Cardiac muscle cell (in vitro differentiated cells and primary cell): ENCODE results near the gene TSPEAR. TPM values are rescaled to one million over a fixed set of nuclear protein-coding genes. Genes with fewer than 3 reads are reported as not detected.

Source experiments
- DNase-seq, 2 donors: peaks; one replicate each; pipeline versions ENCODE4 v3.0.0 to v3.0.0-alpha.2; 2010 to 2017; ENCODE audit warnings: low read depth in 1 of 2, low spot score in 1 of 2
- H3K27ac ChIP-seq: fragments of 200-600 bp; sonication (generic); 2 replicates; pipeline ENCODE4 v1.5.1; 2016
- H3K27me3 ChIP-seq: fragments of 200-600 bp; sonication (generic); 2 replicates; pipeline ENCODE4 v1.6.0; 2016; ENCODE audit warnings: control low read depth
- H3K36me3 ChIP-seq: fragments of 200-600 bp; sonication (generic); 2 replicates; pipeline ENCODE4 v1.5.1; 2016; ENCODE audit warnings: control low read depth
- H3K4me1 ChIP-seq: fragments of 200-600 bp; sonication (generic); 2 replicates; pipeline ENCODE4 v1.8.1; 2017; ENCODE audit warnings: low read depth, mild to moderate bottlenecking, mixed run types
- H3K4me3 ChIP-seq: fragments of 200-600 bp; sonication (generic); 2 replicates; pipeline ENCODE4 v1.5.1; 2016; ENCODE audit warnings: mild to moderate bottlenecking
- H3K9me3 ChIP-seq: fragments of 200-600 bp; sonication (generic); 2 replicates; pipeline ENCODE4 v1.5.1; 2017; ENCODE audit warnings: low read depth, mild to moderate bottlenecking, control low read depth
- polyA plus RNA-seq: library from polyadenylated mRNA; unstranded; fragments of >200 nt; fragmentation: Nextera tagmentation; extraction: Ambion mirVana; gene quantifications from 2 replicates; pipeline ENCODE4 v1.2.1, GENCODE V29; 2016
- total RNA-seq: library from RNA; depleted of rRNA; stranded (reverse); fragments of >200 nt; gene quantifications from 2 replicates; pipeline ENCODE4 v1.2.3, GENCODE V29; 2016
- TF ChIP-seq, protein P1 (sequence below): IDR thresholded peaks from 2 replicates; pipeline ENCODE4 v1.5.1; 2012; ENCODE audit warnings: low read depth, mild to moderate bottlenecking, low read length

Gene TSPEAR
- total and polyA plus RNA-seq, 2 experiments from 2014 or later, result 2.8 to 3.4 TPM

DNA sequence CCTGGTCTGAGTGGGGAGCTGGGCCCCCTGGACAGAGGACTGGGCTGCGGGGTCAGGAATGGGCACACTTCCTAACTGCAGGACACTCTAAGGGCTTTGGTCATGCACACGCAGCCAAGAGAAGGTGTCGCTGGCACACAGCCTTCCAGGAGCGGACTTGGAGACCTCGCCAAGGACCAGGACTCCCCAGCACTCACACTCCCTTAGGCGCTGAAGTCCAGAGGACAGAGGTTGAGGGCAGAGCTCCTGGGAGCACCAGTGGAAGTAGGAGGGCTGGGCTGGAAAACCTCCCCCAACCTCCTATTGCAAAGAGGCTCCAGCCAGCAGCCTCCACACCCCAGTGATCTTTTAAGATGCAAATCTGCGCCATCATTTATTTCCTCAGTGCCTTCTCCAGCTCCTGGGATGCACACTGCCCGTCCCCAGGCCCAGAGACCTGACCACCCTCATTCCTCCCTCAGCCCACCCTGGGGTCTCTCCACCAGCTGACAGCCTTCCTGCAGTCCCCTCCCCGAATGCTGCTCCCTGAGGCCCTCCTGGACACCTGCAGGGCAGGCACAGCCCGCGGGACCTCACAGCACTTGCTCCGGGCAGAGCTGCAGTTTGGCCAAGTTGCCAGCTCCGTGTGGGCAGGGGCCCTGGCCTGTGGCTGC, 3.0 kb downstream of the TSPEAR start:
- Histone ChIP-seq H3K4me3 (no peak overlapping the region), H3K36me3 (no peaks in the 10 kb centered on the region), H3K4me1 (peaks cover 32% of the 10 kb centered on the region), H3K27me3 (peaks cover 100% of the 10 kb centered on the region), H3K27ac (no peak overlapping the region), H3K9me3 (no peaks in the 10 kb centered on the region)
- TF ChIP-seq, protein P1, sequence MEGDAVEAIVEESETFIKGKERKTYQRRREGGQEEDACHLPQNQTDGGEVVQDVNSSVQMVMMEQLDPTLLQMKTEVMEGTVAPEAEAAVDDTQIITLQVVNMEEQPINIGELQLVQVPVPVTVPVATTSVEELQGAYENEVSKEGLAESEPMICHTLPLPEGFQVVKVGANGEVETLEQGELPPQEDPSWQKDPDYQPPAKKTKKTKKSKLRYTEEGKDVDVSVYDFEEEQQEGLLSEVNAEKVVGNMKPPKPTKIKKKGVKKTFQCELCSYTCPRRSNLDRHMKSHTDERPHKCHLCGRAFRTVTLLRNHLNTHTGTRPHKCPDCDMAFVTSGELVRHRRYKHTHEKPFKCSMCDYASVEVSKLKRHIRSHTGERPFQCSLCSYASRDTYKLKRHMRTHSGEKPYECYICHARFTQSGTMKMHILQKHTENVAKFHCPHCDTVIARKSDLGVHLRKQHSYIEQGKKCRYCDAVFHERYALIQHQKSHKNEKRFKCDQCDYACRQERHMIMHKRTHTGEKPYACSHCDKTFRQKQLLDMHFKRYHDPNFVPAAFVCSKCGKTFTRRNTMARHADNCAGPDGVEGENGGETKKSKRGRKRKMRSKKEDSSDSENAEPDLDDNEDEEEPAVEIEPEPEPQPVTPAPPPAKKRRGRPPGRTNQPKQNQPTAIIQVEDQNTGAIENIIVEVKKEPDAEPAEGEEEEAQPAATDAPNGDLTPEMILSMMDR, result no peak
- no peak for DNase-seq

DNA sequence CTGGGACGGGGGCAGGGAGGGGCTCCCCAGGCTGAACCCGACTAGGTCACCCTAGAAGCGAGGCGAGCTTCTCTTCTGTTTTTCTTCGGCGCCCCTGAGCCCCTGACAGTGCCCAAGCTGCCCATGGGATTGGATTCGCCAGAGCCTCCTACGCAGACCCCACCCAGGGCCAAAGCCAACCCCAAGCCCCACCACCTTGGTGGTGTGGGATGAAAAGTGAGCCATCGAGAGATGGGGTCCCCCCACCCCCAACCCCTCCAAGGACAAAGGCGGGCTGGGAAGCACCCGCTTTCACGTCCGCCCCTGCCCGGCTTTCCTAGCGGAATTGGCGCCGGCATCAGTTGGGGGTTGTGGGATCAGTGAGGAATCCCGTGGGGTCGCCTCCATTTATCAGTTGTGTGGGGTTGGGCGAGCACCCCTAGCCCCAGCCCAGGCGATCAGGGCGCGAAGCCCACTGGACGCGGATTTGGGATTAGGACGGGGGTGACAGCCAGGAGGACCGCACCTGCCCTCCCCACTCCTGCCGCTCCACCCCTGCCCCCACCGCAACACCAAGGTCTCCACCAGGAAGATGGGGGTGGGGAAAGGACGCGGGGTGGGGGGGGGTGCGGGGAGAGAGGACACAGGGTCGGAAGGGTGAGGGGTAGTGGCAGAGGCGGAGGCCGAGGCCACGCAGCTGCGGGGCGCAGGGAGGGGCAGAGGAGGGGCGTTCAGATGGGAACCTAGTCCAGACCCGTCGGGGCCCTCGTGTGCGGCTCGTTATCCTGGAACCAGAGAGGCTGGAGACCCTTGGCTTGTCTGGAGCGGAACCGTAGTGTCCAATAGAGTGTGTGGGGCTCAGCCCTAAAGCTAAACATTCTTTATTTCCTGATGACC, 4.4 kb downstream of the TSPEAR start:
- Histone ChIP-seq H3K4me1 (peaks cover 26% of the 10 kb centered on the region), H3K9me3 (no peaks in the 10 kb centered on the region), H3K27me3 (peaks cover 100% of the 10 kb centered on the region), H3K36me3 (no peaks in the 10 kb centered on the region), H3K4me3 (no peak overlapping the region), H3K27ac (no peak overlapping the region)
- DNase-seq, result no peak
- TF ChIP-seq, protein P1, result no peak

DNA sequence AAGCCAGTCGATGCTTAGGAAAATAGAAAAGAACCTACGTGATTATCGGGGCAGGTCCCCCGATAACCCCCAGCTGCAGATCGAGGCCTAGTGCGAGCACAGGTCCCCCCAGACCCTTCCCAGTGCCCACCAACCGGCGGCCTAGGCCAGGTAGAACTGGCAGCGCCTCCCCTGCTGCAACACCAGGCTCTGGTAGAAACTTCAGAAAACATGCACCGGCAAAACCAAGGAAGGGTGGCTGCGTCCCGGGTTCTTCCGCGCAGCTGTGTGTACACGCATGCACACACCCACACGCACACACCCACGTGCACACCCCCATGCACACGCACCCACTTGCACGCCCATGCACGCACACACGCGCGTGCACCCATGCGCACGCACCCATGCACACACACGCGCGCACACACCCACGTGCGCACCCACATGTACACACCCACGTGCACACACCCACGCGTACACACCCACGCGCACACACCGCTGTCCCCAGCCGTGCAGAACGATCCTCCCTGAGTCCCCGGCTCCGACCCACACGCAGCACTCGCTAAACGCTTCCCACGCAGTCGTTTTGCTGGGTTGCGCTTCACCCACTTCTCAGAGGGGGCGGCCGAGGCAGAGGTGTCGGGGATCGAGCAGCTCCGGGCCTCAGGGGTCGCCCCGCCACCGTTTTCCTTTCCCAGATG, 5.2 kb downstream of the TSPEAR start:
- no peak for DNase-seq
- TF ChIP-seq, protein P1, result no peak
- no peak overlapping the region for H3K27ac ChIP-seq
- H3K36me3 ChIP-seq, result no peaks in the 10 kb centered on the region
- H3K4me1 ChIP-seq, result peaks cover 18% of the 10 kb centered on the region
- H3K27me3 ChIP-seq, result peaks cover 99% of the 10 kb centered on the region
- no peaks in the 10 kb centered on the region for H3K9me3 ChIP-seq
- H3K4me3 ChIP-seq, result no peak overlapping the region

DNA sequence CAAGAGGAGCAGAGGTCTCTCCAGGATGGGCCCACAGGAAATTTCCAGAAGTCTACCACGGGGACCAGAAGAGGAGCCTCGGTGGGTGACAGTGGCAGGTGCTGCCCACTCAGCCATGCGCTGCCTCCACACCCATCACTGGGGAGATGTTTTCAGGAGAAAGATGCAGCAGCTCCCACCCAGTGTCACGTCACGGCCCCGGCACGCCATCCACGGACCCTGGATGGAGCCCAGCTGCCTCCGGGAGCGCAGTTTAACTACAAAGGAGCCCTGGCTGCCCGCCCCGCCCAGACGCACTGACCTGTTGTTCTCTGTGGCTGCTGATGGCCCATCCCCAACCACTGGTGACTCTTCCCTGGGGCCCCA, 6.8 kb downstream of the TSPEAR start:
- Histone ChIP-seq H3K36me3 (no peaks in the 10 kb centered on the region), H3K27me3 (peaks cover 83% of the 10 kb centered on the region), H3K4me3 (no peak overlapping the region), H3K4me1 (peaks cover 3% of the 10 kb centered on the region), H3K27ac (no peak overlapping the region), H3K9me3 (no peaks in the 10 kb centered on the region)
- DNase-seq, result no peak
- TF ChIP-seq, protein P1, result no peak

DNA sequence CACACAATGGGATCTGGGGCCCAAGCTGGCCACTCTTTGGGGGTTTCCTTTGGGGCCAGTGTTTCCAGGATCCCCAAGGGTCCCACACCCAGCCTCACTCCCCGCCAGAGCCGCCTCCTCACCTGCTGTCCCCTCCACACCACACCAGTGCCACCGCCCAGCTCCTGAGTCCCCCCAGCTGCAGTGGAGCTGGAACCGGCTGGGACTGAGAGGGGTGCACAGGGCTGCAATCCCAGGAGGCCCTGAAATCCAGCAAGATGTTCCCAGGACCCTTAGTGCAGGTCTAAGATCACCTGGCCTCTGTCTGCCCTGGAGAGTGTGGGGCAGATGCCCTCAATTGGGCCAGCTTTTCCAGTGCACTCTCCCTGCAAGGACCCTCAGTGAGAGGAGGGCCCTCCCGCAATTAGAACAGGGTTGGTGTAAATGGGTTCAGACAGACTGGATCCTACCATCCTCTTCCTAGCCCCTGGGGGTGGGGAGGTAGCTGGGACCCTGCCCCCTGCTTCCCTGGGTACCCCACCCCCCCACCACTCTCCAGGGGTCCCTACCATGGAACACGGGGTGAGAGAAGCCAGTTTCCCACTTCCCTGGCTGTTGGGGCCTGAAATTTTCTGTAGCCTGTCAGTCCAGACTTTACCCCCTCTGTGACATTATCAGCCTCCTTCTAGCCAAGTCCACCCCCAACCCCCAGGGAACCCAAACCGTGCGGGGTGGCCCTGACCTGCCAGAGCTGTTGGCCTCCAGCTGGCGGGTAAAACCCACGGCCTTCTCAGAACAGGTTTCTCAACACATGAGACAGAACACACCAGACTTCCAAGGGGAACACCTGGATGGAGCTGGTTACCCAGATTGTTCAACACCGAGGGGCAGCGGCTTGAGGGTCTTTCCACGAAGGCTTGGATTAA, 7.4 kb downstream of the TSPEAR start:
- TF ChIP-seq, protein P1, result no peak
- Histone ChIP-seq H3K4me3 (no peak overlapping the region), H3K36me3 (no peaks in the 10 kb centered on the region), H3K27me3 (peaks cover 77% of the 10 kb centered on the region), H3K27ac (no peak overlapping the region), H3K9me3 (no peaks in the 10 kb centered on the region), H3K4me1 (no peaks in the 10 kb centered on the region)
- no peak for DNase-seq
